ENCODE measurements around the gene PFKFB2. TPM values are rescaled to one million over a fixed set of nuclear protein-coding genes. Genes with fewer than 3 reads are reported as not detected.

Gene PFKFB2
- 7.2 TPM for total RNA-seq (ENCODE audit: insufficient read depth, low replicate concordance)

DNA sequence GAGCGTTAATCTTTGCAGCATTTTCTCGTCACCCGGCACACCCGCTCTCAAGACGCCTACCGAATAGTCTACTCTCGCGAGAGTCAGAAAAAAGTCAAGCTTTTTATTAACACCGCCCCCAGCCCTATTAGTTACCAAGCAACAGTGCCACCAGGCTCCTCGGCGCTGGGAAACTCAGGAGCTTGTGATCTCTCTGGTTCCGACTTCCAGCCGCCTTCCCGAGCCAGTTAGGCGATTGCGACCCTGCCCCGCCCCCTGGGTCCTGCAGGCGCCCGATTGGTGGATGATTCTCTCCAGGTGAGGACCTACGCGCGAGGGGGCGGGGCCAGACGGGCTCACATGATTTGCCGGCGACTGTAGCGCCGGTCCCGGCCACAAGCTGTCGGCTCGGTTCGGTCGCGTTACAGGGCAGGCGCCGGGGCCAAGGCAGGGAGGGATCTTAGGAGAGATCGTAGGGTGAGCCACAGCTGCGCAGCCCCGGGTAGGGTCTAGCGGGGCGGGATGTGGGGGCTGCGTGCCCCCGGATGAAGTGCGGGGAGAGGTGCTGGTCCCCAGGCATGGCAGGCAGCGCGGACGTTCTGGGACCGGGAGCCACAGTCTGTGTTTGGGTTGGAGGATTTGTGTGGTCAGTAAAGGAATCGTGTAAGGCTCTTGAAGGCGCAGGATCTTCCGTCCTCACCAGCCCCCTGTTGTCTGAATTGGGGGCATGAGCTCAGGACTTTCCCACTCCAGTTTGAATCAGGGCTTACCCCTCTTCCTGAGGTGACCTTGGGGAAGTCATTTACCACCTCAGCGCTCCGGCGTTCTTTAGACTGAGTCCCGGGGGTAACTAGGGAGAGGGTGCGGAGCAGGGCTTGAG, at the start of gene PFKFB2:
TSS of gene PFKFB2 (plus strand) at position 365 of the 859 bp plus-strand sequence. CDS start 1,443 bp downstream, outside the sequence.
- peak; percentile 99 for DNase-seq (ENCODE audit: low spot score)

GRCh38 chr1:207004931-207005830, 47.9 kb upstream of the PFKFB2 start:
- DNase-seq (ENCODE audit: low spot score): peak; percentile 55

GRCh38 chr1:207006083-207006482, 47.0 kb upstream of the PFKFB2 start:
- no peak for DNase-seq (ENCODE audit: low spot score)

DNA sequence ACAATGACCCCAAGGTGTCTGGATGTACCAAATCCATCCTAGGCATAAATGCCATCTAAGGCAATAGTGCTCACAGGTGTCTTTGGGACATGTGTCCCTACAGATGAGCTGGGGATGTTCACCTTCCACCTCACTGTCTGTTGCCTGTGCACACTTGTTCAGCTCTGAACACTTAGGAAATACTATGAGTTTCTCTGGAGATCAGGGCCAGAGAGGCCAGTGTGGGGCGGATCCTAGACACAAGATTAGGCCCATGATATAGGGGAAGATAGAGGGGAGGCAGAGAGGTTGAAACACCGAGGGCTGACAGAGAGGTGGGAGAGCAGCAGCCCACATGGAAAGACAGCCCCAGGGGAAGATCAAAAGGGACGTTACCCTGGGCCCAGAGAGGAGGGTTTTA, 46.2 kb upstream of the PFKFB2 start:
- DNase-seq (ENCODE audit: low spot score): no peak

DNA sequence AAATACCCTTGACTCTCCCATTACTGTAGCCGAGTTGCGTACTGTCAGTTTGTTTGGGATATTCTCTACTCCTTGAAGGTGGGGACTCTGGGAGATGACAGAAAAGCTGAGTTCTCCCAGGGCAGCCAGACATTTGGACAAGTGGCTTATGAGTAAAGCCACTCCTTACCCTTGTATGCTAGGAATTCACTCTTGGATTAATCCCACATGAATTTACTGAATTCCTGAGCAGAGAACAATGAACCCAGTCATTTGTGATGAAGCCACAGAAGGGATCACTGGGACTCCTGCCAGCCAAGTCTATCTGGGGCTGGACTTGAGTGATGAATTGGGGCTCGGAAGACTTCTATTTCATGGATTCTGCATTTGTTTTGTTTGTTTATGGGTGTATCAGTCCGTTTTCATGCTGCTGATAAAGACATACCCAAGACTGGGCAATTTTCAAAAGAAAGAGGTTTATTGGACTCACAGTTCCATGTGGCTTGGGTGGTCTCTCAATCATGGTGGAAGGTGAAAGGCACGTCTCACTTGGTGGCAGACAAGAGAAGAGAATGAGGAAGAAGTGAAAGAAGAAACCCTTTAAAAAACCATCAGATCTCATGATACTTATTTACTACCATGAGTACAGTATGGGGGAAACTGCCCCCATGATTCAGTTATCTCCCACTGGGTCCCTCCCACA, 45.6 kb upstream of the PFKFB2 start:
- DNase-seq (ENCODE audit: low spot score): no peak

GRCh38 chr1:207009182-207009850, 43.8 kb upstream of the PFKFB2 start:
- no peak for DNase-seq (ENCODE audit: low spot score)

- no peak for DNase-seq (ENCODE audit: low spot score)
Observed at GRCh38 chr1:207009945-207010344, 43.1 kb upstream of the PFKFB2 start.

DNA sequence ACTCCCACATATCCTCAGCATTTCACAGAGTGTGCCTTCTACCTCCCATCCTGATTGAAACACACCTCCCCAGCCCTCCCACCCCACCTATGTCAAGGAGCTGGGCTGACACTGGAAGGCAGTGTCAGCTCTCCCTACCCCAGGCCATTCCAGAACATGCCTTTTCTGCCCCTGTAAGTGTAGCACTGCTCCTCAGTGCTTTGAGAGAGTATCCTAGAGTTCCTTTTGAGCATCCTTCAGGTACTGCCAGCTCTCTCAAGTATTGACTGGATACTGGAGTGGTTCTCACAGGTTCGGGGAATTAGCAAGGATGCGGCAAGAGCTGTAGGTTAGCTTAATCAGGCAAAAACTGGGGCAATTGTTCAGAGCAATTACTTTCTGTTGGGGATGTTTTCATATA, 42.3 kb upstream of the PFKFB2 start:
- DNase-seq (ENCODE audit: low spot score): no peak

- no peak for DNase-seq (ENCODE audit: low spot score)
Observed at GRCh38 chr1:207013321-207014085, 39.6 kb upstream of the PFKFB2 start.

GRCh38 chr1:207014728-207015127, 38.3 kb upstream of the PFKFB2 start:
- DNase-seq (ENCODE audit: low spot score): no peak

DNA sequence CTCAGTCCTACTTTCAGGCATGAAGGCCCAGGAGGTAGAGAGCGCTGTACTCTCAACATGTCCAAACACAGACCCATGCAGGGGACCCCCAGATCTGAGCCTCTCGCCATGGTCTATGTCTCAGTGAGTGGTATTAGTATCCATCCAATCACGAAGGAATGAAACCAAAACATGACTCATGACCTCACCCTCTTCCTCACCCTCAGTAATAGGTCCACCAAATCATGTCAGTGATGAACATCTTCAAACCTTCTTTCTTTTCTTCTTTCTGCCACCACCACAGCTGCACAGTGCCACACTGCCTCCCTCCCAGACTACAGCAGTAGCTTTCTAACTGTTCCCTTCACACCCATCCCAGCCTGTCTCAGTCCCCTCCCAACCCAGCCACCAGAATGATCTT, 37.3 kb upstream of the PFKFB2 start:
- DNase-seq (ENCODE audit: low spot score): no peak

DNA sequence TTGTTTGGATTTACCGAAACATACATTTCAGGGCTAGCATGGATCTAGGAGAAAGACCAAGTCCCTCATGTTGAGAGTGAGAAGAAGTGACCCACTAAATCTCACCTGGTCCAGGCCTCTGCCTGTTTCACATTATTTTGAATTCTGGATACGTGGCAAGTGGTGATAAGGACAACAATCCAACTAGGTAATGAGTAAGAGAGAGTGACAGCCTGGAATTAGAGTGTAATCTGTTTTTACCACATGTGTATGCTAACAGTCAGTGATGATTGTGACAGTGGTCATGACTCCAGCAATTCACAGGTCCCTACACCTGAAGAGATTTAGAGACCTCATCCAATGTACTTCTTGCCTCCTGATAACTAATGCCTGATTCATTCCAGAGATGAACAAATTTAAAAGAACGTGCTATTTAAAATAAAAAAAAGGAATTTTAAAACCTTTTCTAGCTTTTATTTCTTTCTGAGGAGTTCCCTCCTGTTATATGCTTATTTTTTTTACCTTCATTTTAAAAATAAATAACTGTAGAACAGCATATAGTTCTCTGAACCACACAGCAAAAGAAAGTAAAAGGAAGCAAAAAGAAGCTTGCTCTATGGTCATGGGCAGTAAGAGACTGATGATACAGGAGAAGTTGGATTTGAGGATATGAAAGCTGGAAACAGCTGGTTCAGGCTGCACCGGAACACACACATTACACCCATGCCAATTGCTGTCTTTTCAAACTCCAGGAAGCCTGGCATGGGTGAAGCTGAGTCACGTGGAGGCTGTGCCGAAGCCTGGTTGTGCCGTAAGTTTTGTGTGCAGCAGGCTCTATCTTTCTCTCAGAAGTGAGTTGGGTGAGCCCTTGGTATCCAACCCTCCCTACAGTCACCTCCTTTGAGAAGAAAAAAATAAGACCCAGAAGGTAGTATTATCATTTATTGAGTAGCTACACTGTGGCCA, 35.2 kb upstream of the PFKFB2 start:
- DNase-seq (ENCODE audit: low spot score): peak; percentile 43

DNA sequence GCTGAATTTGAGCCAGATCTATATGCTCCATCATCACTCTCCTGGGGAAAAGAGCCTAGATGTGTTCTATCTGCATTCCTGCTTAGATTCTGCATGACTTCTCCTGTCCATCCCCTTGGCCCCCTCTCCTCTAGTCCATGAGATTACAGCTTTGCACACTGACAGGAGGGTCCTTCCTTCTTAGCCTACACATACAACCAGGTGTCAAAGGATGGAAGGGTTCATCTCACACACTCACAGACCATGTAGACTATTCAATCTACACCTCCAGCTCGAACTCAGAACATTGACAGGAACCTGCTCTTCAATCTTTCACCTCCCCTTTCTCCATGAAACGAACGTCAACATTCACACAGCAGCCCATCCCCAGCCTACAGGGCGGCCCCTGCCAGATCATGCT, 34.4 kb upstream of the PFKFB2 start:
- no peak for DNase-seq (ENCODE audit: low spot score)

DNA sequence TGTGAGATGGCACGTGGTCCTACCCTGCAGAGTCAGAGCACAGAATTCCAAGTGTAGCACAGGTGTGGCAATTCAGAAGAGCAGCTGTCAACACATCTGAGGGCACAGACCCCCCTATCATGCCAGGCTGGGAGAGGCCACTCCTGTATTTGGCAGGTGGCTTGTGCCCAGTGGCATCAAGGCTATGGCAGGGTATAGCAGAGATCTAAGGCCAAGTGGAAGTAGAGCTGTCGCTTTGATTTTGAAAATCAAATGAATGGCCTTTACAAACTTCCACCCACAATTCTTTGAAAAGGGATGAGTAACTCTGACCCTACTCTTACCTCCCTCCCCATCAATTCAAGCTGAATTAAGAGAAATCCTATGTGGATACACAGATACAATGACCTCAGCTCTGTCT, 33.9 kb upstream of the PFKFB2 start:
- DNase-seq (ENCODE audit: low spot score): no peak

- DNase-seq (ENCODE audit: low spot score): no peak
Observed at GRCh38 chr1:207019661-207020060, 33.4 kb upstream of the PFKFB2 start.

DNA sequence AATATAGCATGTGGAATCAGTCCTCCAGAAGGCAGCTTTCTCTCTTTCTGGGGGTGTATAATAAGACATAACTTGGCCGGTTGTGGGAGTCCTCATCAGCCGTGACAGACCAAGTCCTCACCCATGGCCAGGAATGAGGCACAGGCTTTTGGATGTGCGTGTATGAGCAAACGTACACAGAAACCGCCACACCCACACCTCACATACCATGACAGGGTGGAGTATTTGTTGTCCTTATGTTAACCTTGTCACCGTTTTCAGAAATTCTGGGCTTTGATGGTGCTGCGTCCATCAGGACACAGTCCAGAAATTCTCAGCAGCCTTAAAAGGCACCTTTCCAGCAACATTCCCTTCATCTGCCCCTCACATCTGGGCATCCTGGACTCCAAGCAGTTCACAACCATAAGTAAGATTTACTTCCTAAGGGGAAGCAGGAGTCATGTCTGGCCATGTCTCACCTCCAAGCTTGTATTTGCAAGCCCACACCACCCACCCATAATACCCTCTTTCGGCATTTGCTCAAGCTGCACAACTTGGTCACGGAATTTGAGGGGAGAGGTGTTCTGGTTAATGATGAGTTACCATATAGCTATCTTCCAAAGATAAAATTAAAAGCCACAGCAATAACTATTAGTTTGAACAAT, 32.9 kb upstream of the PFKFB2 start:
- peak; percentile 31 for DNase-seq (ENCODE audit: low spot score)

DNA sequence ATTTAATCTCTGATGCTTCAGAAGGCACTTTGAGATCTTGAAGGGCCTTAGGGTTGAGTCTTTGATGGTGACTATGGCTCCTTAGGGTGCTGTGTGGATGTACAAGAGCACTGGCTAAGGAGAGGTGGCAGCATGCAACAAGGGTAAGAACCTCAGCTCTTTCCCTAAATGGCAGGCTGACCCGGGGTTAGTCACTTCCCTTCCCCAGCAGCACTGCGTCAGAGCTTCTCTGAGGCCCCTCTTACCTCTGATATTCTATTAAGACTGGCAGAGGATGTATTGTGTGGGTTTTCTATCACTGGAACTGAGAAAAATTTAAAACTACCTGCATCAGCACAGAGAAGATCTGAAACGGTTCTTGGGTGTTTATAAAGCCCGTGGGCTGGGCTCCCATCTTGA, 32.4 kb upstream of the PFKFB2 start:
- no peak for DNase-seq (ENCODE audit: low spot score)

- DNase-seq (ENCODE audit: low spot score): no peak
Observed at GRCh38 chr1:207021139-207021861, 31.8 kb upstream of the PFKFB2 start.
